Trophoblast cell (in vitro differentiated cells and primary cell): Measurements from ENCODE around the gene NECAB3.

Source experiments
- DNase-seq, 2 donors: peaks; one replicate each; pipeline ENCODE4 v3.0.0-alpha.2; 2016
- H2AFZ ChIP-seq: 2 replicates; pipeline ENCODE4 v1.6.1; 2013; ENCODE audit warnings: low read length, moderate library complexity, mild to moderate bottlenecking; ENCODE audit not compliant: insufficient read depth, poor library complexity
- H2AK5ac ChIP-seq: 2 replicates; pipeline ENCODE4 v1.6.1; 2013; ENCODE audit warnings: mild to moderate bottlenecking, low read length
- H2BK120ac ChIP-seq: 2 replicates; pipeline ENCODE4 v1.6.1; 2013; ENCODE audit warnings: low read length, mild to moderate bottlenecking, moderate library complexity; ENCODE audit not compliant: insufficient read depth, poor library complexity
- H2BK12ac ChIP-seq: 2 replicates; pipeline ENCODE4 v1.6.1; 2013; ENCODE audit warnings: mild to moderate bottlenecking, low read length, moderate library complexity
- H2BK5ac ChIP-seq: 2 replicates; pipeline ENCODE4 v1.6.1; 2013; ENCODE audit warnings: low read length, low read depth, moderate library complexity, mild to moderate bottlenecking; ENCODE audit not compliant: poor library complexity
- H3K14ac ChIP-seq: 2 replicates; pipeline ENCODE4 v1.6.1; 2013; ENCODE audit warnings: mild to moderate bottlenecking, low read length
- H3K18ac ChIP-seq: 2 replicates; pipeline ENCODE4 v1.6.1; 2013; ENCODE audit warnings: mild to moderate bottlenecking, low read length
- H3K23ac ChIP-seq: 2 replicates; pipeline ENCODE4 v1.6.1; 2013; ENCODE audit warnings: low read length
- H3K27ac ChIP-seq: 2 replicates; pipeline ENCODE4 v1.5.1; 2013; ENCODE audit warnings: low read depth, mild to moderate bottlenecking, inconsistent platforms, low read length, moderate library complexity
- H3K27me3 ChIP-seq: 2 replicates; pipeline ENCODE4 v1.6.1; 2013; ENCODE audit warnings: inconsistent platforms, mild to moderate bottlenecking, low read length, moderate library complexity; ENCODE audit not compliant: insufficient read depth
- H3K36me3 ChIP-seq, 2 experiments: 1 replicate in 1 of 2; 2 replicates in 1 of 2; pipeline ENCODE4 v1.6.1; 2013; ENCODE audit warnings: low read length in 2 of 2, mild to moderate bottlenecking in 2 of 2, moderate library complexity in 1 of 2; ENCODE audit not compliant: insufficient read depth in 2 of 2, control insufficient read depth in 1 of 2
- H3K4ac ChIP-seq: 2 replicates; pipeline ENCODE4 v1.6.1; 2013; ENCODE audit warnings: low read depth, mild to moderate bottlenecking, low read length, moderate library complexity
- H3K4me1 ChIP-seq, 2 experiments: 1 replicate in 1 of 2; 2 replicates in 1 of 2; pipeline ENCODE4 v1.6.1; 2013; ENCODE audit warnings: low read length in 2 of 2, mild to moderate bottlenecking in 2 of 2, moderate library complexity in 1 of 2; ENCODE audit not compliant: insufficient read depth in 2 of 2, control insufficient read depth in 1 of 2
- H3K4me2 ChIP-seq: 2 replicates; pipeline ENCODE4 v1.6.1; 2013; ENCODE audit warnings: inconsistent platforms, mild to moderate bottlenecking, low read length, moderate library complexity
- H3K4me3 ChIP-seq: 2 replicates; pipeline ENCODE4 v1.5.1; 2013; ENCODE audit warnings: mild to moderate bottlenecking, low read depth, low read length, inconsistent platforms
- H3K79me1 ChIP-seq: one replicate; pipeline ENCODE4 v1.6.1; 2013; ENCODE audit warnings: low read length
- H3K79me2 ChIP-seq: 2 replicates; pipeline ENCODE4 v1.6.1; 2013; ENCODE audit warnings: low read length, mild to moderate bottlenecking; ENCODE audit not compliant: control insufficient read depth, insufficient read depth, poor library complexity
- H3K9ac ChIP-seq: 2 replicates; pipeline ENCODE4 v1.6.1; 2013; ENCODE audit warnings: mild to moderate bottlenecking, low read length
- H3K9me3 ChIP-seq: 2 replicates; pipeline ENCODE4 v1.6.1; 2013; ENCODE audit warnings: low read depth, mild to moderate bottlenecking, control low read depth, inconsistent platforms, low read length; ENCODE audit not compliant: insufficient read depth
- H4K12ac ChIP-seq: 2 replicates; pipeline ENCODE4 v1.6.1; 2013; ENCODE audit warnings: low read depth, mild to moderate bottlenecking, low read length, moderate library complexity
- H4K8ac ChIP-seq: 2 replicates; pipeline ENCODE4 v1.6.1; 2013; ENCODE audit warnings: low read depth, mild to moderate bottlenecking, low read length, moderate library complexity
- H4K91ac ChIP-seq: one replicate; pipeline ENCODE4 v1.6.1; 2013; ENCODE audit warnings: low read depth, mild to moderate bottlenecking, low read length, moderate library complexity
- WGBS: extraction: QIAGEN DNeasy Blood & Tissue Kit; methylation state at CpG from one replicate; pipeline ENCODE4 v1.1.7; 2013; ENCODE audit warnings: missing lambda C conversion rate; ENCODE audit not compliant: insufficient read length, insufficient coverage; ENCODE audit errors: extremely low coverage; 5-methylcytosine and 5-hydroxymethylcytosine counted together

Gene NECAB3

DNA sequence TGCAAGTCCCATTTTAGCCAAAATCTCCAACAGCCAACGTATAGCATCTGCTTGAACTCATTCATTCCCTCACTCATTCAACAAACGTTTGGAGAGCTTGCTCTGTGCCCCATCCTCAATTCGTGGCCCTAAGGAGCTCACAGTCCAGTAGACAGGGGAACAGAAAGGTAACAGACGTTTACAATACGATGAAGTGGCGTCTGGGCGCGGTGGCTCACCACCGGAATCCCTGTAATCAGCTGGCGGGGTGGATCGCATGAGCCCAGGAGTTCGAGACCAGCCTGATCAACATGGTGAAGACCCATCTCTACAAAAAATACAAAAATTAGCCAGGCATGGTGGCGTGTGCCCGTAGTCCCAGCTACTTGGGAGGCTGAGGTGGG lies 12.7 kb upstream of the NECAB3 start:
- H3K18ac ChIP-seq: no peak overlapping the region
- H4K8ac ChIP-seq: peak overlapping the region; percentile 51
- no peak for DNase-seq
- H3K9me3 ChIP-seq: no peaks in the 10 kb centered on the region
- H3K14ac ChIP-seq: no peak overlapping the region
- H3K27me3 ChIP-seq: no peaks in the 10 kb centered on the region
- no peak overlapping the region for H3K4ac ChIP-seq
- no peaks in the 10 kb centered on the region for H3K36me3 ChIP-seq
- no peak overlapping the region for H3K4me3 ChIP-seq
- H3K27ac ChIP-seq: no peak overlapping the region
- H3K4me2 ChIP-seq: peak overlapping the region; percentile 68
- H2BK12ac ChIP-seq: no peak overlapping the region
- no CpG with 5 or more reads among the region's 14 CpGs for WGBS
- peak overlapping the region; percentile 38 for H2AFZ ChIP-seq
- H3K9ac ChIP-seq: no peak overlapping the region
- H3K79me2 ChIP-seq: peaks cover 2% of the 10 kb centered on the region
- no peak overlapping the region for H3K23ac ChIP-seq
- H3K4me1 ChIP-seq: peaks cover 8 to 14% of the 10 kb centered on the region in 2 experiments
- H2AK5ac ChIP-seq: no peak overlapping the region
- H4K91ac ChIP-seq: no peak overlapping the region
- peak overlapping the region; percentile 1 for H4K12ac ChIP-seq
- H2BK120ac ChIP-seq: no peak overlapping the region
- H3K79me1 ChIP-seq: no peaks in the 10 kb centered on the region
- H2BK5ac ChIP-seq: no peak overlapping the region

DNA sequence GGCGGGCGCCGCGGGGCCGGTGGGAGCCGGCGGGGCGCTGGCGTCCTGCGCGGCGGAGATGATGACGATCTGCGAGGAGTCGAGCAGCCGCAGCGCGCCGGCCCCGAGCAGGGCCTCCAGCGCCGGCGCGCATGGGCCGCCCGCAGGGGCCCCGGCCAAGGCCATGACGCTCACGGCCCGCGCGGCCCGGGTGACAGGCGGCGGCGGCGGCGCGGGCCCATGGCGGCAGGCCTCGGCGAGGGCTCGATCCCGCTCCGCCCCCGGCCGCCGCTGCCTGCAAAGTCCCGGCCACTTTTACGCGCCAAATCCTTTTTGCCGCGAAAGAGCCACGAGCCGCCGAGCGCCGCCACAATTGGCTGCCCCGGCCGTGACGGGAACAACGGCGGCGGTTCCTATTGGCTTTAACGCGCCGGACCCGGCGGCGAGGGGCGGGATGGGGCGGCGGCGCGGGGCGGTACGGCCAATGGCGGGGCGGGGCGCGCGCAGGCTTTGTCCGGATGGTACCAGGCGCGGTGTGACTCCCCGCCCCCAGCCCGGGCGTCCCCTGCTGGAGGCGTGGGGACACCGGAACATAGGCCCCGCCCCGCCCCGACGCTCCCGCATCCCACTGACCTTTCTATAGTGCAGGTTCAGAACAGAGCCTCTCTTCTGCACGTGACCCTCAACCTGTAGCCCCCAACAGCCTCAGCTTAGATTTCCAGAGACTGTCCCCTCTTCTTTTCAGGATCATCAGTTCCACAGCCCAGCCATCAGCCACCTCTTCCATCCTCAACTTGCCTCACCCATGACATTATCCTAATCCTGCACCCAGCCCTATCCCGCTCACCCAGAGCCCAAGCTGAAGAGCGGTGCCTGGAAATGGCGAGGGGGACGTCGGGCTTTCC lies 12.1 kb upstream of the NECAB3 start, which contains the start of gene E2F1:
Gene E2F1, minus strand, starts transcription at position 286 of the 884 bp plus-strand sequence. Its CDS starts 121 bp downstream, at position 165.
- Histone ChIP-seq H3K4ac (no peak within 1 kb of the TSS), H2AK5ac (no peak within 1 kb of the TSS), H3K79me2 (peaks cover 2% of the 10 kb centered on the region), H2BK5ac (no peak within 1 kb of the TSS), H2AFZ (peak within 1 kb of the TSS; percentile 38), H3K27ac (no peak within 1 kb of the TSS), H4K8ac (peak within 1 kb of the TSS; percentile 51), H3K9ac (peak within 1 kb of the TSS; percentile 72), H3K4me3 (peak within 1 kb of the TSS; percentile 67), H3K14ac (no peak within 1 kb of the TSS), H3K4me1 (peaks cover 8 to 14% of the 10 kb centered on the region in 2 experiments), H3K9me3 (no peaks in the 10 kb centered on the region), H4K91ac (peak within 1 kb of the TSS; percentile 67), H2BK120ac (no peak within 1 kb of the TSS), H3K79me1 (no peaks in the 10 kb centered on the region), H3K27me3 (no peaks in the 10 kb centered on the region), H4K12ac (peak within 1 kb of the TSS; percentile 1), H3K23ac (no peak within 1 kb of the TSS), H3K4me2 (peak within 1 kb of the TSS; percentile 85), H2BK12ac (no peak within 1 kb of the TSS), H3K36me3 (no peaks in the 10 kb centered on the region), H3K18ac (peak within 1 kb of the TSS; percentile 14)
- peak; percentile 95 to 98 for DNase-seq
- WGBS: no CpG with 5 or more reads among the region's 101 CpGs

DNA sequence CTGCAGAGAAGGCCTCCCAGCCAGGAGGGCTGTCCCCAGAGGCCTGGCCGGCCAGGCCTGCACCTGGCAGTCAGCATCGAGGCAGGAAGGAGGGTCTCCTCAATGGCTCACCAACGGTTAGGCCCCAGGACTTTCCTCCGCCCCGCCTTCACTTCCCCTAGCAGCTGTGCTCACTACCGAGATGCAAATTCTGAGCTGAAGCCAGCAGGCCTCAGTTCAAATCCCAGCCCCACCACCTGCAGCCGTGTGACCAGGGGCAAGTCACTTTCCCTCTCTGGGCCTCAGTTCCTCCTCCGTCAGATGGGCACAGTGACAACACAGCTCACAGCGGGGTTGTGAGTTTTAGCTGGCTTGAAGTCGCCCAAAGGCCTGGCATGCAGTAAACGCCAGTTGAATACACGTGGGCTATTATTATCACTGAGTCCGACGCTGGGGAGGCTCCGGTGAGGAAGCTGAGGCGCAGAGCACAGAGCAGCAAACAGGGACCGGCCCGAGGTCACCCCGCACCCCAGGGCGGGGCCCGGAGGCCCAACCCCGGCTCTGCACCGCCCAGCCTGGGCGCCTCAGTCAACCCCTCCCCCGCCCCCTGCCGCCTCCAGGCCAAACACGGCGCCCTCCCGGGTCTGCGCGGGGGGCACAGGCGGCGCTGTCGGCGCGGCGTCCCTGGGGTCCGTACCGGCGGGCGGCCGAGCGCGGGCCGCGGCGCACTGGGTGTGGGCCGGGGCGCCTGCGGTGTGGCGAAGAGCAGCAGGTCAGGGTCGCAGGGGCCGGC lies 11.3 kb upstream of the NECAB3 start:
- Histone ChIP-seq H3K4me2 (peak overlapping the region; percentile 85), H3K79me2 (peaks cover 2% of the 10 kb centered on the region), H2BK120ac (no peak overlapping the region), H4K8ac (peak overlapping the region; percentile 44), H2AFZ (peak overlapping the region; percentile 11), H2BK12ac (no peak overlapping the region), H2BK5ac (no peak overlapping the region), H4K91ac (peak overlapping the region; percentile 67), H3K14ac (no peak overlapping the region), H2AK5ac (no peak overlapping the region), H3K27ac (no peak overlapping the region), H4K12ac (no peak overlapping the region), H3K79me1 (no peaks in the 10 kb centered on the region), H3K23ac (no peak overlapping the region), H3K9me3 (no peaks in the 10 kb centered on the region), H3K9ac (peak overlapping the region; percentile 72), H3K4ac (no peak overlapping the region), H3K27me3 (no peaks in the 10 kb centered on the region), H3K36me3 (peaks cover 0 to 2% of the 10 kb centered on the region in 2 experiments), H3K18ac (peak overlapping the region; percentile 14), H3K4me1 (peaks cover 8 to 14% of the 10 kb centered on the region in 2 experiments), H3K4me3 (peak overlapping the region; percentile 67)
- no CpG with 5 or more reads among the region's 53 CpGs for WGBS
- DNase-seq: no peak

GRCh38 chr20:33684533-33685327 lies 10.5 kb upstream of the NECAB3 start:
- H3K27ac ChIP-seq: no peak overlapping the region
- H3K4me3 ChIP-seq: peak overlapping the region; percentile 13
- no peak overlapping the region for H4K91ac ChIP-seq
- no peak for DNase-seq
- no peak overlapping the region for H4K8ac ChIP-seq
- H2BK120ac ChIP-seq: no peak overlapping the region
- H3K36me3 ChIP-seq: peaks cover 3 to 7% of the 10 kb centered on the region in 2 experiments
- H3K23ac ChIP-seq: no peak overlapping the region
- H3K4ac ChIP-seq: no peak overlapping the region
- H2AFZ ChIP-seq: no peak overlapping the region
- no peaks in the 10 kb centered on the region for H3K27me3 ChIP-seq
- peaks cover 8 to 14% of the 10 kb centered on the region in 2 experiments for H3K4me1 ChIP-seq
- no peak overlapping the region for H2AK5ac ChIP-seq
- H2BK5ac ChIP-seq: no peak overlapping the region
- no peak overlapping the region for H2BK12ac ChIP-seq
- no peak overlapping the region for H3K18ac ChIP-seq
- no peak overlapping the region for H3K9ac ChIP-seq
- no peaks in the 10 kb centered on the region for H3K9me3 ChIP-seq
- peaks cover 2% of the 10 kb centered on the region for H3K79me2 ChIP-seq
- WGBS: no CpG with 5 or more reads among the region's 10 CpGs
- peak overlapping the region; percentile 85 for H3K4me2 ChIP-seq
- no peaks in the 10 kb centered on the region for H3K79me1 ChIP-seq
- H3K14ac ChIP-seq: no peak overlapping the region
- H4K12ac ChIP-seq: no peak overlapping the region
